Left lung (tissue), 10 donors: ENCODE data around the gene BEAN1. TPM values are rescaled to one million over a fixed set of nuclear protein-coding genes. Genes with fewer than 3 reads are reported as not detected.
"Not testable (repeated sequence)": the region's sequence is repeated elsewhere in the genome, so short reads cannot be mapped to it uniquely, and the experiment has no call there.

Experiments
- ATAC-seq: fragments of 200-7000 bp; cut with Tn5 transposase; one replicate; pipeline ENCODE4 v1.9.1; 2020; ENCODE audit warnings: moderate library complexity
- DNase-seq, 4 donors: peaks; one replicate each; pipeline ENCODE4 v3.0.0-alpha.2; 2013 to 2020
- H3K27ac ChIP-seq, 2 donors: fragments of 200-600 bp; sonication (generic) in 1 of 2; one replicate each; pipeline versions ENCODE4 v1.5.0 to v1.8.0; 2020 to 2021
- H3K27me3 ChIP-seq, 2 donors: fragments of 200-600 bp; sonication (generic) in 1 of 2; one replicate each; pipeline versions ENCODE4 v1.5.0 to v1.8.0; 2020 to 2021
- H3K36me3 ChIP-seq, 2 donors: fragments of 200-600 bp; sonication (generic) in 1 of 2; one replicate each; pipeline versions ENCODE4 v1.5.0 to v1.8.0; 2020 to 2021
- H3K4me1 ChIP-seq, 2 donors: fragments of 200-600 bp; one replicate each; pipeline ENCODE4 v1.8.0; 2021
- H3K4me3 ChIP-seq, 2 donors: fragments of 200-600 bp; sonication (generic) in 1 of 2; one replicate each; pipeline versions ENCODE4 v1.5.0 to v1.8.0; 2020 to 2021; ENCODE audit warnings: mild to moderate bottlenecking in 1 of 2
- H3K9me3 ChIP-seq, 2 donors: fragments of 200-600 bp; sonication (generic) in 1 of 2; one replicate each; pipeline versions ENCODE4 v1.5.0 to v1.8.0; 2020 to 2021
- CTCF ChIP-seq, 2 donors: fragments of 200-600 bp; sonication (generic) in 1 of 2; IDR thresholded peaks; one replicate each; pipeline versions ENCODE4 v1.5.0 to v1.8.0; 2021; ENCODE audit warnings: antibody characterized with exemption in 2 of 2
- intact Hi-C, 2 donors: fragments of 100-400 bp; cut with DNase I; formaldehyde crosslinking; loops; one replicate each; pipeline versions ENCODE4 v1.11.2 to v1.14.2; 2022
- polyA plus RNA-seq, 6 donors: library from polyadenylated mRNA; unstranded; fragments of 120-200 nt; gene quantifications; one replicate each; pipeline ENCODE4 v1.2.1, GENCODE V29; 2013; ENCODE audit not compliant: insufficient read length in 6 of 6
- total RNA-seq, 2 donors: library from RNA; stranded (reverse); fragmentation: NEBNext Ultra II Directional; extraction: Animal tissue kit (Norgen Biotek cat#: 25700); gene quantifications; one replicate each; pipeline ENCODE4 v1.2.1, GENCODE V29; 2021
- donor health status: DM: no; HTN: yes; CAD: no.
- donor health status: DM: no; HTN: no; CAD: no.

The BEAN1 gene
- total and polyA plus RNA-seq, 8 donors = 0.65 to 13.6 (median 10.8) TPM

GRCh38 chr16:66495440-66495839 lies 68.3 kb downstream of the BEAN1 start:
- no peak overlapping the region for H3K27ac ChIP-seq
- intact Hi-C loops = no loop called here
- DNase-seq (no peak), ATAC-seq (no peak)
- no peak for TF ChIP-seq CTCF (IDR thresholded peaks at IDR 0.05)
- H3K36me3 ChIP-seq = no peaks in the 10 kb centered on the region
- no peak overlapping the region for H3K4me3 ChIP-seq
- no peaks in the 10 kb centered on the region for H3K4me1 ChIP-seq
- no peaks in the 10 kb centered on the region for H3K27me3 ChIP-seq
- H3K9me3 ChIP-seq = no peaks in the 10 kb centered on the region

GRCh38 chr16:66496226-66496625 lies 69.1 kb downstream of the BEAN1 start:
- ATAC-seq, H3K27me3 ChIP-seq: not testable (repeated sequence)

GRCh38 chr16:66497921-66498320 lies 70.8 kb downstream of the BEAN1 start:
- H3K4me3 ChIP-seq, H3K27me3 ChIP-seq, ATAC-seq, H3K9me3 ChIP-seq, H3K4me1 ChIP-seq, intact Hi-C loops, H3K36me3 ChIP-seq, DNase-seq, H3K27ac ChIP-seq: not testable (repeated sequence)

More at GRCh38 chr16:66496226-66496625, 69.1 kb downstream of the BEAN1 start:
- H3K4me1 ChIP-seq, intact Hi-C loops, H3K36me3 ChIP-seq, H3K4me3 ChIP-seq, H3K27ac ChIP-seq, H3K9me3 ChIP-seq, DNase-seq: not testable (repeated sequence)

- H3K4me1 ChIP-seq, H3K27ac ChIP-seq, H3K9me3 ChIP-seq, H3K36me3 ChIP-seq, H3K4me3 ChIP-seq, H3K27me3 ChIP-seq, DNase-seq, intact Hi-C loops, ATAC-seq: not testable (repeated sequence)
Observed at GRCh38 chr16:66501563-66501962, 74.5 kb downstream of the BEAN1 start.

GRCh38 chr16:66502020-66502913 lies 75.2 kb downstream of the BEAN1 start:
- peaks cover 6 to 10% of the 10 kb centered on the region in 2 donors for H3K4me1 ChIP-seq
- no peaks in the 10 kb centered on the region for H3K36me3 ChIP-seq
- no peak overlapping the region for H3K4me3 ChIP-seq
- H3K27ac ChIP-seq = no peak overlapping the region
- H3K27me3 ChIP-seq = no peaks in the 10 kb centered on the region
- TF ChIP-seq CTCF (IDR thresholded peaks at IDR 0.05) = no peak
- intact Hi-C loops = no loop called here
- DNase-seq (peak in 1 of 4 donors; percentile 71), ATAC-seq (peak; percentile 82)
- no peaks in the 10 kb centered on the region for H3K9me3 ChIP-seq

GRCh38 chr16:66503030-66503429 lies 75.9 kb downstream of the BEAN1 start:
- H3K36me3 ChIP-seq = no peaks in the 10 kb centered on the region
- peaks cover 6 to 17% of the 10 kb centered on the region in 2 donors for H3K4me1 ChIP-seq
- DNase-seq (no peak), ATAC-seq (peak; percentile 60)
- no peak for TF ChIP-seq CTCF (IDR thresholded peaks at IDR 0.05)
- H3K9me3 ChIP-seq = no peaks in the 10 kb centered on the region
- no peak overlapping the region for H3K4me3 ChIP-seq
- no peaks in the 10 kb centered on the region for H3K27me3 ChIP-seq
- H3K27ac ChIP-seq = no peak overlapping the region
- intact Hi-C loops = no loop called here
